Peyer's patch (tissue), 4 donors: ENCODE measurements around the gene GDPD3. TPM values are rescaled to one million over a fixed set of nuclear protein-coding genes. Genes with fewer than 3 reads are reported as not detected.

ENCODE experiments used
- DNase-seq, 3 donors: peaks; one replicate each; pipeline ENCODE4 v3.0.0-alpha.2; 2017 to 2019
- H3K27ac ChIP-seq, 4 donors: fragments of 200-600 bp; sonication (generic); one replicate each; pipeline ENCODE4 v1.5.1; 2016 to 2019
- H3K27me3 ChIP-seq, 2 donors: fragments of 200-600 bp; sonication (generic); one replicate each; pipeline ENCODE4 v1.5.1; 2019
- H3K36me3 ChIP-seq, 3 donors: fragments of 200-600 bp; sonication (generic); one replicate each; pipeline ENCODE4 v1.5.1; 2016 to 2019
- H3K4me1 ChIP-seq, 4 donors: fragments of 200-600 bp; sonication (generic); one replicate each; pipeline ENCODE4 v1.5.1; 2016 to 2019
- H3K4me3 ChIP-seq, 4 donors: fragments of 200-600 bp; sonication (generic); 1 replicate in 3 of 4; 2 replicates in 1 of 4; pipeline ENCODE4 v1.5.1; 2016 to 2019; ENCODE audit warnings: mild to moderate bottlenecking in 1 of 4
- H3K9me3 ChIP-seq, 4 donors: fragments of 200-600 bp; sonication (generic); one replicate each; pipeline ENCODE4 v1.5.1; 2016 to 2019; ENCODE audit warnings: mild to moderate bottlenecking in 1 of 4
- CTCF ChIP-seq, 6 experiments: fragments of 450-650 bp in 4 of 6; fragments of 200-600 bp in 2 of 6; sonication (generic) in 1 of 6; IDR thresholded peaks; one replicate each; pipeline ENCODE4 v1.5.1; 2017 to 2019; ENCODE audit warnings: antibody characterized with exemption in 6 of 6, mild to moderate bottlenecking in 3 of 6, moderate library complexity in 1 of 6
- POLR2A ChIP-seq, 2 donors: fragments of 450-650 bp; IDR thresholded peaks; one replicate each; pipeline ENCODE4 v1.5.1; 2017; ENCODE audit warnings: antibody characterized with exemption in 2 of 2, mild to moderate bottlenecking in 2 of 2, moderate library complexity in 2 of 2
- total RNA-seq, 4 donors: library from RNA; depleted of rRNA; stranded (reverse); fragments of >200 nt; gene quantifications; one replicate each; pipeline ENCODE4 v1.1.0, GENCODE V29; 2016

Gene GDPD3
- total RNA-seq, 4 donors from 2014 or later, result 9.1 to 25.6 (median 14.6) TPM

GRCh38 chr16:30149250-30149930 lies 36.1 kb upstream of the GDPD3 start:
- DNase-seq, result no peak
- TF ChIP-seq CTCF (IDR thresholded peaks at IDR 0.05) (no peak), POLR2A (IDR thresholded peaks at IDR 0.05) (no peak)
- H3K36me3 ChIP-seq, result no peaks in the 10 kb centered on the region

GRCh38 chr16:30147843-30148510 lies 34.6 kb upstream of the GDPD3 start:
- Histone ChIP-seq H3K27ac (no peak overlapping the region), H3K4me3 (no peak overlapping the region), H3K36me3 (no peaks in the 10 kb centered on the region), H3K9me3 (peaks cover 0 to 8% (median 0%) of the 10 kb centered on the region in 4 donors), H3K27me3 (no peaks in the 10 kb centered on the region), H3K4me1 (no peaks in the 10 kb centered on the region)
- no peak for TF ChIP-seq CTCF (IDR thresholded peaks at IDR 0.05)
- no peak for TF ChIP-seq POLR2A (IDR thresholded peaks at IDR 0.05)
- no peak for DNase-seq

More at GRCh38 chr16:30149250-30149930, 36.1 kb upstream of the GDPD3 start:
- H3K27ac ChIP-seq, result no peak overlapping the region
- peaks cover 0 to 8% (median 0%) of the 10 kb centered on the region in 4 donors for H3K9me3 ChIP-seq
- H3K4me3 ChIP-seq, result no peak overlapping the region
- H3K4me1 ChIP-seq, result no peaks in the 10 kb centered on the region
- no peaks in the 10 kb centered on the region for H3K27me3 ChIP-seq

GRCh38 chr16:30145657-30146056 lies 32.3 kb upstream of the GDPD3 start:
- no peaks in the 10 kb centered on the region for H3K4me1 ChIP-seq
- H3K27me3 ChIP-seq, result no peaks in the 10 kb centered on the region
- no peak for DNase-seq
- no peak overlapping the region for H3K27ac ChIP-seq
- no peaks in the 10 kb centered on the region for H3K36me3 ChIP-seq
- no peak overlapping the region for H3K4me3 ChIP-seq
- TF ChIP-seq CTCF (IDR thresholded peaks at IDR 0.05), result no peak
- TF ChIP-seq POLR2A (IDR thresholded peaks at IDR 0.05), result no peak
- H3K9me3 ChIP-seq, result peaks cover 0 to 8% (median 0%) of the 10 kb centered on the region in 4 donors

GRCh38 chr16:30144917-30145316 lies 31.6 kb upstream of the GDPD3 start:
- Histone ChIP-seq H3K4me1 (no peaks in the 10 kb centered on the region), H3K9me3 (peaks cover 0 to 8% (median 0%) of the 10 kb centered on the region in 4 donors), H3K4me3 (no peak overlapping the region), H3K36me3 (no peaks in the 10 kb centered on the region), H3K27ac (no peak overlapping the region), H3K27me3 (no peaks in the 10 kb centered on the region)
- DNase-seq, result no peak
- TF ChIP-seq CTCF (IDR thresholded peaks at IDR 0.05), result no peak
- no peak for TF ChIP-seq POLR2A (IDR thresholded peaks at IDR 0.05)

- H3K9me3 ChIP-seq, result peaks cover 0 to 4% (median 0%) of the 10 kb centered on the region in 4 donors
- no peaks in the 10 kb centered on the region for H3K4me1 ChIP-seq
- DNase-seq, result no peak
- H3K27ac ChIP-seq, result no peak overlapping the region
- no peak for TF ChIP-seq CTCF (IDR thresholded peaks at IDR 0.05)
- TF ChIP-seq POLR2A (IDR thresholded peaks at IDR 0.05), result no peak
- no peaks in the 10 kb centered on the region for H3K36me3 ChIP-seq
- no peaks in the 10 kb centered on the region for H3K27me3 ChIP-seq
- no peak overlapping the region for H3K4me3 ChIP-seq
These were observed 30.7 kb upstream of the GDPD3 start for GRCh38 chr16:30144017-30144416.
